Measurements from ENCODE around the gene INPP4B. TPM values are rescaled to one million over a fixed set of nuclear protein-coding genes. Genes with fewer than 3 reads are reported as not detected.

Gene INPP4B
- total RNA-seq, 1 donor from 2014 or later: 12.0 TPM

DNA sequence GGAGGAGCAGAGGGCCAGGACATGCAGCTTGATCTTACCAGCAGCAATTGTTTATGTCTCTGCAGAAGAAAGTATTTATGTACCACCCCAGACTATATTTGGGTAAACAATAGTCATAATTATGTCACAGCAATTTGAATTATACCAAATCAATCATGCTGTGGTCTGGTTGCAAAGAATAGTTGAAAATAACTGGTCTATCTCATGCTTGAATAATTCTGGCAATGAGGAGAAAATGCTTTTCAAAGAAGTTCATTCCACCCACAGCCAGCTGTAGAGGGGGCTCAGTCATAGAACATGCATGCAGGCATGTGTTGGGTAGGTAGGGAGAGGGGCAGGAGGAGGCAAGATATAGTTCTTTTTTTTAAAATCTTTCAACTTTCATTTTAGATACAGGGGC, 810.5 kb downstream of the INPP4B start:
- no peak overlapping the region for H3K4me3 ChIP-seq (ENCODE audit: low read depth, low read length)
- DNase-seq (ENCODE audit: low read depth): no peak
- TF ChIP-seq CTCF (conservative IDR thresholded peaks at IDR 0.05; ENCODE audit: low read depth, low read length): no peak

DNA sequence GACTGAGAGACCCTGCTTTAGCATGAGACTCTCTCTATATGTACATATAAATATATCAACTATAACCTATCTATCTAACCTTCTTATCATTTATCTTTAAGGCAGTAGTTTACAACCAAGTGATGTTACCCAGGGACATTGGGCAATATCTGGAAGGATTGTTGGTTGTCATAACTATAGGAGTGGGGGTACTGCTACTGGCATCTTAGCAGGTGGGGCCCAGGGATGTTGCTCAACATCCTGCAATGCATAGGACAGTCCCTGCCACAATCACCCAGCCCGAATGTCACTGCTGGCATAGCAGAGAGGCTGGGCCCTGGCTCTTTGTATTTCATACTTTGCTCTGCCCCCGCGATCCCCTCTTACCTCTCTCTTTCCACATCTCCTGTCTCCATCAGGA, 812.0 kb downstream of the INPP4B start:
- no peak for DNase-seq (ENCODE audit: low read depth)
- H3K4me3 ChIP-seq (ENCODE audit: low read depth, low read length): no peak overlapping the region
- TF ChIP-seq CTCF (conservative IDR thresholded peaks at IDR 0.05; ENCODE audit: low read depth, low read length): no peak

DNA sequence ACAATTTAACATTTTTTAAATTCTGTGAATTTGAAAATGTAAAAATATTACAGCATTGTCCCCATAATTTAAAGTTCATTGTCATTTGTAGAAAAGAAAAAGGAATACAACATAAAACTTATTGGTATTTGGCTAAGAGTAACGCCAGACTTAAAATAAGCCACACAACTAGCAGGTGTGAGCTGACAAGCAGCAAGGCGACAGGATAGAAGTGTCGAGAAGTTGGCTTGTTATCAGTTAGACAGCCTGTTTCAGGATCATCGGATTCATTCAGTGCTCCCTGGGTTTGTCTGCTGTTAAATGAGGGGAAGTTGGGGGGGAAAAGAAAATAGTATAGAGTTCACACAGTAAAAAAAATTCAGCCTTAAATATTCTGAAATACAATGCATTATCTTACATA, 816.1 kb downstream of the INPP4B start:
- H3K4me3 ChIP-seq (ENCODE audit: low read depth, low read length): no peak overlapping the region
- TF ChIP-seq CTCF (conservative IDR thresholded peaks at IDR 0.05; ENCODE audit: low read depth, low read length): no peak
- DNase-seq (ENCODE audit: low read depth): no peak

GRCh38 chr4:142021761-142022160, 824.3 kb downstream of the INPP4B start:
- H3K4me3 ChIP-seq (ENCODE audit: low read depth, low read length): no peak overlapping the region
- no peak for DNase-seq (ENCODE audit: low read depth)
- TF ChIP-seq CTCF (conservative IDR thresholded peaks at IDR 0.05; ENCODE audit: low read depth, low read length): no peak

GRCh38 chr4:142021181-142021580, 824.9 kb downstream of the INPP4B start:
- DNase-seq (ENCODE audit: low read depth): no peak
- TF ChIP-seq CTCF (conservative IDR thresholded peaks at IDR 0.05; ENCODE audit: low read depth, low read length): no peak
- H3K4me3 ChIP-seq (ENCODE audit: low read depth, low read length): no peak overlapping the region

- no peak for TF ChIP-seq CTCF (conservative IDR thresholded peaks at IDR 0.05; ENCODE audit: low read depth, low read length)
- no peak for DNase-seq (ENCODE audit: low read depth)
These were observed 830.1 kb downstream of the INPP4B start for GRCh38 chr4:142016031-142016430.

DNA sequence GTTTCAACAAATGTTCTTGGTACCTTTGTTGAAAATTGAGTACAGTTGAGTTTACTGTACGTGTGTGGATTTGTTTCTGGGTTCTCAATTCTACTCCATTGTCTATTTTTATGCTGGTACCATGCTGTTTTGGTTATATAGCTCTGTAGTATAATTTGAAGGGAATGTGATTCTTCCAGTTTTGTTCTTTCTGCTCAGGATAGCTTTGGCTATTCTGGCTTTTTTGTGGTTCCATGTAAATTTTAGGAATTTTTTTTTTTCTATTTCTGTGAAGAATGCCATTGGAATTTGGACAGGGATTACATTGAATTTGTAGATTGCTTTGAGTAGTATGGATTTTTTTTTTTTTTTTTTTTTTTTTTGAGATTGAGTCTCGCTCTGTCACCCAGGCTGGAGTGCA, 836.4 kb downstream of the INPP4B start:
- no peak overlapping the region for H3K4me3 ChIP-seq (ENCODE audit: low read depth, low read length)
- no peak for DNase-seq (ENCODE audit: low read depth)
- TF ChIP-seq CTCF (conservative IDR thresholded peaks at IDR 0.05; ENCODE audit: low read depth, low read length): no peak

More at GRCh38 chr4:142016031-142016430, 830.1 kb downstream of the INPP4B start:
- H3K4me3 ChIP-seq (ENCODE audit: low read depth, low read length): no peak overlapping the region

Measured in epithelial cell of proximal tubule (primary cell).